GM19023 (cell line): ENCODE data around the gene TOMT.
A peak's percentile ranks its signal among the peaks of the same experiment; 100 is the strongest.

Experiments
- ATAC-seq: cut with Tn5 transposase; IDR thresholded peaks from one replicate; pipeline ENCODE4 v1.9.1; 2021; ENCODE audit warnings: mild to moderate bottlenecking, moderate library complexity; ENCODE audit not compliant: unreplicated experiment

TOMT gene

DNA sequence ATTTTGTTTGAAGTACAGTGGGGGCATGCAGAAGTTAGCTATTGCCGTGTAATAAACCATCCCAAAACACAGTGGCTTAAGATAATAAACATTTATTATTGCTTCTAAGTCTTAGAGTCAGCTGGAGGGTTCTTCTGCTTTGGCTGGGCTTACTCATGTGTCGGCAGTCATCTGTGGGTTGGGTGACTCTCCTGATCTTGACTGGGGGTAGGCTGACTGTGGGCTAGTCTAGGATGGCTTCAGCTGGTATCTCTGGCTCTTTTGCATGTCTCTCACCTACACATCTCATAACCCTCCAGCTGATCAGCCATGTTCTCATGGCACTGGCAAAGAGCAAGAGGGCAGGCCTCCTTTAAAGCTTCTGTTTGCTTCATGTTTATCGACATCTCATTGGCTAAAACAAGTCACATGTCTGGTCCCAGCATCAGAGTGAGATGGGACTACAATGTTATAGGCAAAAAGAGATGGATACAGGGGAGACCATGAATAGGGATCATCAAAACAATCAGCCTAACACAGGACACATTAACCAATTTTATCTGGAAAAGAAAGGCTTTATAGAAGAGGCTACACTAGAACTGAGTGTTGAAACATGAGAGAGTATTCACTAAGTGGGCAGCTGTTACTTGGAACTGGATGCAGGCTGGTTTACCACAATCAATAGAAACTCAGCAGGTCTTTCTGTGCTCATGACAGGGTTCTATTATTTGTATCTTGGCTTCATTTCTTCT is 19.9 kb upstream of the TOMT start:
- ATAC-seq, result no peak

DNA sequence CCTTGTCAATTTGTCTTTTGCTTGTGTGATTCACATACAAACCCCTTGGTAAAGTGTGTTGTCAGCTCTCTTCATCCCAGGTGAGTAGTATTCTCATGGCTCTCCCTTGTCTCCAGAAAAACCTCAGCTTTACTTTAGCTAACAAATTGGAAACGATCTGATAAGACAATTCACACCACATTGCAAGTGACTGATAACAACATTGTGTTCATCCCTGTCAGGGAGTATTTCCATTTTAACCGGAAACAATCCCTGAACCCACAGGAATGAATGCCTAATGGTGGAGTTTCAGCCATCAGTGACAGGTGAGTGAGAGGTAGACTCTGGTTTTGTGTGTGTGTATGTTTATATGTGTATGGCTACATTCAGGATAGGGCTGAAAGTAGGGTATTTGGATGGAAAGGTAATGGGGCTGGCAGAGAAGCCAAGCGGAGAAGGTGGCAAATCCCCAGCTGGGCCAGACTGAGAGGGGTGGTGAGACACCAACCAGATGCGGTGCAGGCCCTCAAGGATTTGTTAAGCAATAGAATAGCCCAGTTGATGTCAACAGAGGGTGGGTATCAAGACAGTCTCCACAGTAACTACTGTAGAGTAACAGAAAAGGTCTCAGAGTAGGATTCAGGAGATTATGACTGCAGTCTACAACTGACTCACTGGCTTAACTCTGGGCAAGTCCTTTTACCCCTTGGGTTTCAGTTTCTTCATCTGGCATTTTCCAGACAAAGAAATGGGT is 17.5 kb upstream of the TOMT start:
- no peak for ATAC-seq

DNA sequence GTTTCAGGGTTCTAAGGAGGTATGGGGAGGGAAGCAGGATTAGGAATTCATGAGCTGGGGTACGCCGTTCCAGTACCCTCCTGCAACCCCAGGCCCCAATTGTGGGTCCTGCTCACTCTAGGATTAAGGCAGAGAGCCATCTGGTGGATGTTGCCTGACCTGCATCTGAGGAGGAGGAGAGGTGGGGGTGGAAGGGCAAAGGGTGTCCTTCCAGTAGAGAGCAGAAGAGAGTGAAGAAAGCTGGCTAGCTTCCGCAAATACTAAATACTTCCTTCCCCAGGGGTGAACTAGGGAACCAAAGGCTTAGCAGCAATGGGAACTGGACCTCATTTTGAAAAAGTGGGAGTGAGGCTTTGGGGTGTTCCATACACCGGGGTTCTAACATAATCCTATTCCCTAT is 14.4 kb upstream of the TOMT start:
- no peak for ATAC-seq

DNA sequence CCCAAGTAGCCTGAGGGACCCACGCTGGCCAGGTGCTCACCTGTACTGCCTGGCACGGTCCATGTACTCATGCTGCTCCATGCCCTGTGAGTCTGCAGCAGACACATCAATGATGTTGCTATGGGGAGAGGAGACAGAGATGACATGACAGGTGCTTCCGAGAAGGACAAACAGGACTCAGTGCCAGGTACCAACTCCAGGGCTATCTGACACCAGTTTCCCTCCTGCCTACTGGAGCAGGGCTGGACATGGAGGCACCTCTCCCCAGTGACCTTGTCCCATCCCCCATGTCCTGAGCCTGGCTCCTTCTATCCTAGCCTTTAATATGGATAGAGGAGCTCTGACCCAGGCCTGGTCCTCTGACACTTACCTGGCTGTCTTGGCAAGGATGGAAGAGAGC is 7.0 kb upstream of the TOMT start:
- ATAC-seq, result no peak

DNA sequence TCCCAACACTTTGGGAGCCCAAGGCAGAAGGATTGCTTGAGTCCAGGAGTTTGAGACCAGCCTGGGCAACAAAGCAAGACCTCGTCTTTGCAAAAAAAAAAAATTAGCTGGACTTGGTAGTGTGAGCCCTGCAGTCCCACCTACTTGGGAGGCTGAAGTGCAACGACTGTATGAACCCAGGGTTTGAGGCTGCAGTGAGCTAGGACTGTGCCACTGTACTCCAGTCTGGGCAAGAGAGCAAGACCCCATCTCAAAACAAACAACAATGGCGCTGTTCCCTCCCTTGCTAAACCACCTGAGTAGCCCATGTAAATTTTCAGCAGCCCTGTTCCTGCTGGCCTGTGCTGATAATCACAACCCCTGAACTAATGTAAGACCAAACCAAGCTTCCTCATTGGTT is 5.7 kb upstream of the TOMT start:
- no peak for ATAC-seq

DNA sequence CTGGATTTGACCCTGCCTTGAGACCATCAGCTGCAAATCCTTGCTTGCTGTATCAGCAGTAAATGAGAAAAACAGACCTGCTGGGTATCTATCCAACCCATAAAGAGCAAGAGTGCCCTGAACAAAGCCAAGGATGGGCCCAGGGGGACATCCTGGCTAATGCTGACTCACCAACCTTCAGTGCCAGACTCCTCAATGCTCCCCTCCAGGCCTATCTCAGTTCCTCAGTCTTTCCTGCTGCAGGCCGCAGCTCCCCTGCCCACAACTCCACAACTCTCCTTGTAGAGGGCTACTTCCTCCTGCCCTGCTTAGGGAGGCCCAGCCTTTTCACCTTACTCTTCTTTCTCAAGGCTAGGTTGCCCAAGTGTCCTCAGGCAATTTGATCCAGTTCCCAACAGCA is 5.3 kb upstream of the TOMT start:
- ATAC-seq, result no peak

DNA sequence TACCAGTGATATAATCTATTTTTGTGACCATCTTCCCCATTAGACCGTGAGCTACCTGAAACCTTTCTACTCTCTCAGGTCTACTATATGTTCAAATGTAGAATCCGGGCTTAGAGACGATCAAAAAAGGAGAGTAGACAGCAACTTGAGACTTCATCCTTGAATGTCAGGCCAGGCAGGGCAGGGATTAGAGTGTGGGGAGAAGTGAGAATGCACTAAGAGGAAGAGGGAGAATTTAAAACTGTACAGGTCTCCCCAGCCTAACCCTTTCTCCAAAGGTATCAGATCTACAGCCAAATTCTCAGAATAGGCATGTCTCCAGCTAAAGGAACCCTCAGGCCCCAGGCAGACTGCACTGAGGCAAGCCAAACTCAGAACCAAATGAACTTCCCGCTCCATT is 3.6 kb upstream of the TOMT start:
- no peak for ATAC-seq

DNA sequence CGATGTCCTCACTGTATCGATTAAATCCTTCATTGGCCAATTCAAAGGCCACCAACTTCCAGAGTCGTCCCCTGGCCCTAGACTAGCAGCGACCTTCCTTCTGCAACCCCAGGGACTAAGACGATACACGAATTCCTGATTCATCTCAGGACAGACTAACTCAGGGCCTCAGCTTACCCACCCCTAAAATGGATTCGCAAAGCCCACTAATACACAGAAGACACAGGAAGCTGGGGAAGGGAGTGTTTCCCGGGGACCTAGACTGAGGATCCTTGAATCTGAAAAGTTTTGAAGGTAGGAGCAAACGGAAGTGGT is 3.1 kb upstream of the TOMT start:
- no peak for ATAC-seq

DNA sequence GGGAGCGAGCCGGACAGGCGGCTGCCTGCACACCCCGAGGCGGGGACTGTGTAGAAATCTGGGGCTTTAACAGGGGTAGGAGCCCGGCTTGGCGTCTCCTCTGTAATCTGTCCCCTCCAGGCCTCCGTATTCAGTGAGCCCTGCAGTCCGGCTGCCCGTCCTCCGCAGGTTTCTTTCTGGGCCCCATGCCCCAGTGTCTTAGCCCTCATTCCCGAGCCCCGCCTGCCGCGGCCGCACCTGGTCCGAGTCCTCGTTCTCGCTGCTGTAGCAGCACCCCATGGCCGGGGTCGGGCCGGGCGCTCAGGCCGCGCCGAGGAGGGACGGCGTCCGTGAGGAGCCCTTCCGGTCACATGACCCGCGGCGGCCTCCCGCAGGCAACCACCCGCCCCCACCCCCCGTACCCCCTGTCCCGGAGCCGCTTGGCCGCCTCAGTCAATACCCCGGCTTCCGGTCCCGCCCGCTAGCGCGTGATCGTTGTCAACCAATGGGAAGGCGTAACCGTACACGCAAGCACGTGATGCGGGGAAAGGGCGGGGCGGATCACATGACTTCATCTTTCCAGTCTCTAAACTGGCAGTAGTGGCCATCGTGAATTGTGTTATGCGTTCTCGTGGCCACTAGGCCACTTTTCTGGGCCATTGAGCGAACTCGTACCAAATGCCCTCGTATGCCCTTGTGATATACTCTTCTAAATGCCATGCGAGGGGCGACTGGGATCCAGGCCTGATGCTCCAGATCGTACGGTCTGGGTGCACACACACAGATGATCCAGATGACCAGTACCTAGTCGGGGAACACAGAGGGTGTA is 2.6 kb upstream of the TOMT start, which contains the start of gene LAMTOR1:
Gene LAMTOR1, minus strand, starts transcription at position 352 of the 808 bp plus-strand sequence. Its CDS starts 73 bp downstream, at position 279.
- peak; percentile 94 for ATAC-seq

DNA sequence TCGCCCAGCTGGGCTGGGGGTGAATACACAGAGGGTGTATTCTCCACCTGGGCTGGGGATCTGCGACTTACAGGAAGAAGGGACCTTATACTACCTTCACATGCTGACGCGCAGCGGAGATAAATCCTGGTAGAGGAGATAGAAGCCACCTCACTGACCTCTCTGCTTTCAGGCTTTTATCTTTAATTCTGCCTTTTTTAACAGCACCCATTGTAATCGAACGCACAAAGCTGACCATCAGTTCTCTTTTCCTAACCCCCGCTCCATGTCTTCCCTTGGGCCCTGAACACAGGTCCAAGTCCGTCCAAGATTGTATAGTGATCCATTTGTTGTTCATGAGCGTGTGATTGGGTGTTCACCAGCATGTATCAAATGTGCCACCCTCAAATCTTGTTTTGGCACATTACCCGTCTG is 2.0 kb upstream of the TOMT start:
- ATAC-seq, result no peak

DNA sequence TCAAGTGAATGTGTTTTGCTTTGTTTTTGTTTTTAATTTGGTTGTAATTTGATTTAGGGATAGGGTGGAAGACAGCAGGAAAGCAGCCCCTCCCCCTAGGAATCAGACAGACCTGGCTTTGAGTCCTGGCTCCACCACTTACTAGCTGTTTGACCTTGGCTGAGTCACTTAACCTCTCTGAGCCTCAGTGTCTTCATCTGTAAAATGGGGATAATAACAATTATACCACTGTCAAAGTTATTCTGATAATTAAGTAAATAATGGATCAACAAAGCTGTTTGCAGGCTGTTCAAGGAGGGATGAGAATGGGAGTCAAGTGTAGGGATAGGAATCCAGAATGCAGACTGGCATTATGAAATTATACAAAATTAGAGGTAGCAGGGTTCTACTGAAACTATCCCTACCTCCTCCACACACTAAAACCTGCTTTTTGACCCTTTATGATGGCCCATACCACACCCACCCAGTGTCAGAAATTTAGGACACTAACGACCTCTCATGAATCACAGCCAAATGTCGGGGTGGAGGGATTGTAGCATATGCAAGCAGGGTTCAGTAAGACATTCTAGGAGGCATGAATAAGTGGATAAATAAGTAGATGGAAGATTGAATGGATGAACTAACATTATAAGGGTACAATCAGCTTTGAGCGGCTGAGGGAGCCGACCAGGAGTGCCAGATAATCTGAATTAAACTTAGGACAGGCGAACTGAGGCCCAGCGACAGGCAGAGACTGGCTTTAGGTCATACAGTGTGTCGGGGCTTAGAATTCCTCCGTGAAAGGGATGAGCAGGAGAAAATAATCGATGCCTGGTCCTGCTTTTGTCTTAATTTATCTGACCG is 5.8 kb downstream of the TOMT start:
- peak; percentile 2 for ATAC-seq

DNA sequence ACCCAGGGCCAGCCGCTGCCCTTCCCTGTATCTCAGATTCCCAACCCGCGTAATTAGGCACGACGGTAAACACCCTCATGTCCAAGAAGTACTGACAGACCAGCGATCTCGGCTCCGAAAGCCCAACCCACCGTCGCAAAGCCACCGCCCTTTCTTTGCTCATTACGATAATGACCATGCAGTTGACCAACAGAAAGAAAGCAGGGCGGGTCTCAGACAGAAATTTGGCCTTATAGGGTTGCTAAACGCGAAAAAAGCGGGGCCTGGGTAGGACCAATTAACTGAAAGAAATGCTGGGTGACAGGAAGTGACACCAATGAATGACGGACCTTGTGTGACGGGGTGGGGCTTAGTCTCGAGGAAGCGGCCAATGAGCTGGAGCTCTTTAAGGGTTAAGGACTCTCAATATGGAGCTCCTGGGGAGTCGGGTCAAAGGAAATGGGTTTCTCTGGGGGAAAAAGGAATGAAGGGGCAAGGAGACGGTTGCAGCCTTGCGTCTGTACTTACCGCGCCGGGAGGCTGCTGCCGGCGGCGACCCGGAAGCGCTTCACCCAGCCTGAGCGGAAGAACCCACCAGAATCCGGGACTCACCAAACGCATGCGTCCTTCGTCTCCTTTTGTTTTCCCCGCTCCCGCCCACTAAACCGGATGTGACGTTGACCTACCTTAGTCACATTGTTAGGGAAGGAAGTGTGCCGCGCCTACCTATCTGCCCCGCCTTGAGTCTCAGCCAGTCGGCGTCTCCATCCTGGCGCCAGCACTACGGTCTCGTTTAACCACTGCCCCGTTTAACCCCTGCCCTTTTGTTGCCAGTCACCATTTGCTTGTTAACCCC is 6.6 kb downstream of the TOMT start, which contains the start of gene ANAPC15:
Gene ANAPC15, minus strand, starts transcription at position 553 of the 835 bp plus-strand sequence. CDS start 1,419 bp downstream, outside the sequence.
- ATAC-seq, result peak; percentile 88

DNA sequence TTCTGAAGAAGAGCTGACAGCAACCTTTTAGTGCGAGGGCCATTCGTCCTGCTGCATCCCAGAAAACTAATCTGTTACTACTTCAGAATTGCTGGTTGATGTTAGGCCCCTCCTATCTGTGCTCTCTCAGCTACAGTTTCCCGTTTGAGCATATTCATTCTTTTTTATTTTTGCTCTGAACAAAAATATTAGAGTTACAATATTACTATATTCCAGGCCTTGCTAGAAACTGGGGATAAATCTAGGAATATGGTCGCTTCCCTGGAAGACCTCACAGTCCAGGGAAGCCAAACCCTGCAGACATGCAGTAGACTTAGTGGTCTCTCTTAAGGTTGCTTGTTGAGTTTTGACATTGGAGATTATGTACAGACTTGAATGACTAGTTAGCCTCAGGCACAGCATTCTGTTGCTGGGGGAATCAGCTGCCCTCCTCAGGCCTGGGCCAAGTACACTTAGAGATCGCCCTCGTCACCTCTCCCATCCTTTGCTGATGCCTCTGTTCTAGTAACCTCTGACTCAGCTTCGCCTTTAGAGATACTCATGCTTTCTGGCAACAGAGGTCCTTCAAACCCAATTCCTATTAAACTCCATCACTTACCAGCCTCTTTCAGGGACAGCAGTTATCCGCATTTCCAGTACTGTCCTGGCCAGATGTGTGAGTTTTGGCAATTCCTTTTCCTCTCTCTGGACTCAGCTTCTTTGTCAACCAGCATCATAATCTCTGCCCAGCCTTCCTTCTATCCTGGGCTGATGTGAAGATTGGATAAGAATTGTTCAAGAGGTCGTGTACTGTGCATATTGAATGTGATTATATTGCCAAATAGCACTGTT is 7.5 kb downstream of the TOMT start:
- ATAC-seq, result no peak

DNA sequence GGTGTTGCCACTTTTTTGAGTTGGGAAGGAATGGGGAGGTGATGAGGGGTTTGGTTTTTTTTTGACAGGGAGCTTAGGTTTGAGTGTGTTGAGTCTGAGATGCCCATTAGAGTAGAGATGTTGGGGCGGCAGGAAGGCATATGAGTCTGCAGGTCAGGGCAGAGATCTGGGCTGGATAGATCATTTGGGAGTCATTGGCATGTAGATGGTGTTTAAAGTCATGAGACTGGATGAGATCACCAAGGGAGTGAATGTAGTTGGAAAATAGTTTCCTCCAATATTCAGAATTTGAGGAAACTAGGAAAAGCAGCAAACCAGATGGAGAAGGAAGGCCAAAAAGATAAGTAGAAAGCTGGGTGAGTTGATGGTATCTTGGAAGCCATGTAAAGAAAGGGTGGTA is 8.8 kb downstream of the TOMT start:
- ATAC-seq, result no peak

DNA sequence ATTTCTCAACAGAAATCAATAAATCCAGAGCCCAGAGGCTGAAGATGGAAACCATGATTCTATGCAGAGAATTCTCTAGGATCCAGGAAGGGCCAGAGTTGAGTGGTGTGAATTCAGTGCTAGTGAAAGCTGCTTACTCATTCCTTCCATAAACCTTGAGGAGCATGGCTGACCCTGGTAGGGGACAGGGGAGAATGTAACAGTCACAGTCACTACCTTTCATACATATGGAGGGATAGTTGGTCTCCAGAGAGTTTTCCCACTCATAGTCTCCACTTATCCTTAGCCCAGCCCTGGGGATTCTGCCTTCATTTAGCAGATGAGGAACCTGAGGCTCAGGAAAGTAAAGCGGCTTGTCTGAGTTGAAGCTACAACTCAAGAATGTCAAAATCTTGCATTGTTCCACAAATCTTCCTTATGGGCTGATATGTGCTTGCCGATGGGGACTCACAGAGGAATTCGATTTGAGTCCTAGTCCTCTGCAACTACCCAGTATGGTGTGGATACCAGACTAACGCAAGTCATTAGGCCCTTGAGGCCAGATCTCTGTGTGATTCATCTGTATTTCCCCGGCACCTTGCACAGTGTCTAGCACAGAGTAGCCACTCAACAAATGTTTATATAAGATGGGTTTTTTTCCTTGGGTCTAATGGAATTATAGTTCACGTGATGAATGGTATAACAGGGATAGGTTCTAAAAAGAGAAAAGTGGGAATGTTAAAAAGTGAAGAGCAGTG is 10.5 kb downstream of the TOMT start:
- ATAC-seq, result no peak

DNA sequence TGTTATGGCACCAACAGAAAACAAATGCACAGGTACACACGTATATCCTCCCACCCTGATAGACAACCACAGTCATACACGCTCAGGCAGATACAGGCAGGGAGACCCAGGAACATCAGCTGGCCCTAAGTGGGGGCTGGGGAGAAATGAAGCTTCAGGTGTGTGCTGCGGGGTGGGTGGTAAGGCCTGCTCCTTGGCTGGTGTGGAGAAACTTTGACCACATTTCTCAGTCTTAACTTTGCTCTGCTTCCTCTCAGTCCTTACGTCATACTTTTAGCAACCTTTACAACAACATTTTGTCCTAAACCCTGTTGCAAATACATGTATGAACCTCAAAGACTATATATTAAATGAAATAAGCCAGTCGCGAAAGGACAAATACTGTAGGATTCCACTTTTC is 13.5 kb downstream of the TOMT start:
- no peak for ATAC-seq

DNA sequence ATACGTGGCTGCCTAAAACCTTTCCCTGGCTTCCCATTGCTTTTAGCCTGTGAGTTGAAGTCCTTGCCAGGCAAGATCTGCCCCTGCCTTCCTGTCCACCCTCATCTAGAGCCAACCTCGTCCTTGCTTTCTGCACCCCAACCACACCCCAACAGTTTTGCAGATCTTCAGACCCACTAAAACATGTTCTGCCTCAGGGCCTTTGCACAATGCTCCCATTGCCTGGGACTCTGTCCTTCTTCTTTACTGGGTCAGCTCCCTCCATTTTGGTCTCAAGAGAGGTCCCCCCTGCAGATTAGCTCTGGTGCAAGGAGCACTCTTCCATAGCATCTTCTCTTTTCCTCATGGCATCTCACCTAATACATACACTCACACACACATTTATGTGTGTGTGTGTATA is 15.2 kb downstream of the TOMT start:
- ATAC-seq, result no peak

DNA sequence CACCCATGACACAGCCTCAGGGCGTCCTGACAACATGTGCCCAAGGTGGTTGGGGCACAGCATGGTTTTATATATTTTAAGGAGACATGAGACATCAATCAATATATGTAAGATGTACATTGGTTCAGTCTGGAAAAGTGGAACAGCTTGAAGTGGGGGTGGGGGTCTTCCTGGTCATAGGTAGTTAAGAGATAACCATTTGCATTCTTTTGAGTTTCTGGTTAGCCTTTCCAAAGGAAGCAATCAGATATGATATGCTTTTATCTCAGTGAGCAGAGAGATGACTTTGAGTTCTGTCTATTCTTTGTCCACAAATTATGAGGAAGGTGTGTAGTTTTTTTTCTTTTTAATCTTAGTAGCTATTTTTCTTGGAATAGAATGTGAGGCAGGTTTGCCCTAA is 16.9 kb downstream of the TOMT start:
- no peak for ATAC-seq
